GM12878 (cell line): ENCODE results near the gene ANAPC2.

Source experiments
- EZH2 ChIP-seq: IDR thresholded peaks from 2 replicates; pipeline ENCODE4 v1.6.1; 2012; ENCODE audit warnings: low read depth, mild to moderate bottlenecking, control low read depth, inconsistent platforms, low read length, borderline replicate concordance; ENCODE audit not compliant: control insufficient read depth
- TF ChIP-seq, protein P1 (sequence below), 3 experiments: IDR thresholded peaks in 2 of 3; conservative IDR thresholded peaks in 1 of 3; 2 replicates each; pipeline ENCODE4 v1.5.1; 2011; ENCODE audit warnings: low read depth in 3 of 3, low read length in 3 of 3, mild to moderate bottlenecking in 3 of 3, control low read depth in 2 of 3, moderate library complexity in 2 of 3, inconsistent platforms in 1 of 3, mixed read lengths in 1 of 3; ENCODE audit not compliant: control insufficient read depth in 2 of 3, insufficient read depth in 1 of 3; ENCODE audit errors: extremely low read depth in 1 of 3

DNA sequence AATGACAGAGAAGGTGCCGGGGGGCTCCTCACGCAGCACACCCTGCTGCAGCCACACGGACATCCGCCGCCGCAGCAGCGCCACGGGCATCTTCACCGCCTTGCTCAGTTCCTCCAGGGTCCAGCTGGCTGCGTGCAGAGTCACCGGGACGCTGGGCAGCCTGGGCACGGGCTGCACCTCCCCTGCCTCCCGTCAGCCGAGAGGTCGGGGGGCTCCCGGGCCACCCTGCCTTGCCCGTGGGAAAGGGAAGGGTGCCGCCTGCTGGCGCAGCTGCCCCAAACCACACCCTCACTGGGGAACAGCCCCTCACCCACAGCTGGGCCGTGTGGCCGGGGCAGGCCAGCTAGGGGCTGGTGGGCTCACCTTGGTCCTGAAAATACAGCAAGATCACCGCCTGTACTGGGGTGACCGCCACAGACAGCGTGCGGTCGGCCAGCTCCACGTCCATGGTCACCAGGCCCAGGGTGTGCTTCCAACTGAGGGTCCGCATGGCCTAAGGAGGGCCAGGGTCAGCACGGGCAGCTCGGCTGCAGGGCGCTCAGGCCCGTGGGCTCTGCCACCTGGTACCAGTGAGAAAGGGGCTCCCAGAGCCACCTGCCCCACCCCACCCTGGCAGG is 12.9 kb downstream of the ANAPC2 start:
- no peak for TF ChIP-seq EZH2
- TF ChIP-seq, protein P1, sequence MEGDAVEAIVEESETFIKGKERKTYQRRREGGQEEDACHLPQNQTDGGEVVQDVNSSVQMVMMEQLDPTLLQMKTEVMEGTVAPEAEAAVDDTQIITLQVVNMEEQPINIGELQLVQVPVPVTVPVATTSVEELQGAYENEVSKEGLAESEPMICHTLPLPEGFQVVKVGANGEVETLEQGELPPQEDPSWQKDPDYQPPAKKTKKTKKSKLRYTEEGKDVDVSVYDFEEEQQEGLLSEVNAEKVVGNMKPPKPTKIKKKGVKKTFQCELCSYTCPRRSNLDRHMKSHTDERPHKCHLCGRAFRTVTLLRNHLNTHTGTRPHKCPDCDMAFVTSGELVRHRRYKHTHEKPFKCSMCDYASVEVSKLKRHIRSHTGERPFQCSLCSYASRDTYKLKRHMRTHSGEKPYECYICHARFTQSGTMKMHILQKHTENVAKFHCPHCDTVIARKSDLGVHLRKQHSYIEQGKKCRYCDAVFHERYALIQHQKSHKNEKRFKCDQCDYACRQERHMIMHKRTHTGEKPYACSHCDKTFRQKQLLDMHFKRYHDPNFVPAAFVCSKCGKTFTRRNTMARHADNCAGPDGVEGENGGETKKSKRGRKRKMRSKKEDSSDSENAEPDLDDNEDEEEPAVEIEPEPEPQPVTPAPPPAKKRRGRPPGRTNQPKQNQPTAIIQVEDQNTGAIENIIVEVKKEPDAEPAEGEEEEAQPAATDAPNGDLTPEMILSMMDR (IDR thresholded peaks at IDR 0.05 in 2 of 3, conservative IDR thresholded peaks at IDR 0.05 in 1 of 3; ENCODE audit: control insufficient read depth in 2 of 3, extremely low read depth in 1 of 3, insufficient read depth in 1 of 3, low read depth in 3 of 3, low read length in 3 of 3): peak in 2 of 3 experiments; percentile 35 to 55; a peak in 4 of 6 replicates
